Gastrocnemius medialis (tissue), 4 donors: ENCODE data around the gene PRSS57. TPM values are rescaled to one million over a fixed set of nuclear protein-coding genes. Genes with fewer than 3 reads are reported as not detected.
"Not testable (repeated sequence)": the region's sequence is repeated elsewhere in the genome, so short reads cannot be mapped to it uniquely, and the experiment has no call there.

ENCODE experiments used
- ATAC-seq, 2 donors: fragments of 150-250 bp; one replicate each; pipeline ENCODE4 v1.9.1; 2016
- DNase-seq, 2 donors: peaks; one replicate each; pipeline ENCODE4 v3.0.0-alpha.2; 2019
- H3K27ac ChIP-seq, 4 donors: fragments of 200-600 bp; sonication (generic); 1 replicate in 1 of 4; 2 replicates in 3 of 4; pipeline ENCODE4 v1.5.1; 2016 to 2018; ENCODE audit warnings: mild to moderate bottlenecking in 2 of 4, moderate library complexity in 1 of 4
- H3K27me3 ChIP-seq, 3 donors: fragments of 200-600 bp; sonication (generic) in 2 of 3; 1 replicate in 1 of 3; 2 replicates in 2 of 3; pipeline versions ENCODE4 v1.5.1 to v1.6.0; 2016 to 2019; ENCODE audit warnings: mild to moderate bottlenecking in 1 of 3, moderate library complexity in 1 of 3
- H3K36me3 ChIP-seq, 2 donors: fragments of 200-600 bp; sonication (generic) in 1 of 2; one replicate each; pipeline ENCODE4 v1.5.1; 2017 to 2018
- H3K4me1 ChIP-seq, 2 donors: fragments of 200-600 bp; sonication (generic) in 1 of 2; one replicate each; pipeline ENCODE4 v1.5.1; 2016 to 2017; ENCODE audit warnings: mild to moderate bottlenecking in 2 of 2
- H3K4me3 ChIP-seq, 4 donors: fragments of 200-600 bp; sonication (generic) in 3 of 4; 1 replicate in 1 of 4; 2 replicates in 3 of 4; pipeline ENCODE4 v1.5.1; 2016 to 2019; ENCODE audit warnings: mild to moderate bottlenecking in 2 of 4
- H3K9me3 ChIP-seq, 3 donors: fragments of 200-600 bp; sonication (generic) in 2 of 3; 1 replicate in 1 of 3; 2 replicates in 2 of 3; pipeline ENCODE4 v1.5.1; 2016 to 2019
- POLR2A ChIP-seq, 2 donors: fragments of 450-650 bp; IDR thresholded peaks; one replicate each; pipeline ENCODE4 v1.6.1; 2017; ENCODE audit warnings: antibody characterized with exemption in 2 of 2, mild to moderate bottlenecking in 2 of 2, moderate library complexity in 2 of 2
- in situ Hi-C, 4 donors: fragments of 200-750 bp; cut with MboI; loops; one replicate each; pipeline versions ENCODE4 v1.15.0 to v1.8.0; 2017; ENCODE audit warnings: low sequenced_read_pairs in 4 of 4
- intact Hi-C: fragments of 100-400 bp; cut with DNase I; formaldehyde crosslinking; loops from one replicate; pipeline ENCODE4 v1.15.1; 2023; ENCODE audit warnings: low total_unique reads
- total RNA-seq, 4 donors: library from RNA; depleted of rRNA; stranded (reverse); fragments of >200 nt; gene quantifications; one replicate each; pipeline versions ENCODE4 v1.1.0 to v1.2.3, GENCODE V29; 2016
- TF ChIP-seq, protein P1 (sequence below), 5 experiments: fragments of 450-650 bp in 3 of 5; fragments of 200-600 bp in 2 of 5; sonication (generic) in 2 of 5; IDR thresholded peaks in 4 of 5; conservative IDR thresholded peaks in 1 of 5; 1 replicate in 4 of 5; 2 replicates in 1 of 5; pipeline ENCODE4 v1.5.1; 2016 to 2019; ENCODE audit warnings: antibody characterized with exemption in 5 of 5, mild to moderate bottlenecking in 3 of 5, moderate library complexity in 3 of 5

Gene PRSS57
- not detected for total RNA-seq

DNA sequence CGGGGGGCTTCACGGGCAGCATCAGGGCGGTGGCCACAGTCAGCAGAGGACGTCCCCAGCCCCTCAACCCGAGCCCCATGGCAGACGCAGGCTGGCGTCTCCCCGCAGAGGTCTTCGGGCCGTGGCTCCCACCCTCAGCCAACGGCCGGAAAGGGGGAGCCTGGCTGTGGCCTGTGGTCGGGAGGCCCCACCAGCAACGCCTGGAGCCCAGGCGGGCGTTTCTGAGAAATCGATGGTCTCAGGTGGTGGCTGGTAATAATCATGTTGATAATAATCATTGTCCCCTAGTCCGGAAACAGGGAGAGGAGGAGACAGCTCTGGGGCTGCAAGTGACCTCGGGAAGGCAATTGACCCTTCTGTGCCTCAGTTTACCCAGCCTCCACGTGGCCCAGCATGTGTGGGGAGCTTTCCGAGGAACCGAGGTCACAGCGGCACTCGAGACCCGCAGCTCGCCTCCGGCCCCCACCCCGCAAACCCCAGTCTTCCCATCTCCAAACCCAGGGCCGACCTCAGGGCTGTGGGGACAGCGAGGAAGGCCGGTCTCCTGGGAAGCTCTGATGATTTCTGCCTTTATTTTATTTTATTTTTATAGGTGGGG is at the start of gene PRSS57:
Gene PRSS57 (minus strand): TSS at position 101 of the 598 bp plus-strand sequence. CDS start 22 bp downstream, at position 79.
- no peak for TF ChIP-seq POLR2A (IDR thresholded peaks at IDR 0.05)
- TF ChIP-seq, protein P1, sequence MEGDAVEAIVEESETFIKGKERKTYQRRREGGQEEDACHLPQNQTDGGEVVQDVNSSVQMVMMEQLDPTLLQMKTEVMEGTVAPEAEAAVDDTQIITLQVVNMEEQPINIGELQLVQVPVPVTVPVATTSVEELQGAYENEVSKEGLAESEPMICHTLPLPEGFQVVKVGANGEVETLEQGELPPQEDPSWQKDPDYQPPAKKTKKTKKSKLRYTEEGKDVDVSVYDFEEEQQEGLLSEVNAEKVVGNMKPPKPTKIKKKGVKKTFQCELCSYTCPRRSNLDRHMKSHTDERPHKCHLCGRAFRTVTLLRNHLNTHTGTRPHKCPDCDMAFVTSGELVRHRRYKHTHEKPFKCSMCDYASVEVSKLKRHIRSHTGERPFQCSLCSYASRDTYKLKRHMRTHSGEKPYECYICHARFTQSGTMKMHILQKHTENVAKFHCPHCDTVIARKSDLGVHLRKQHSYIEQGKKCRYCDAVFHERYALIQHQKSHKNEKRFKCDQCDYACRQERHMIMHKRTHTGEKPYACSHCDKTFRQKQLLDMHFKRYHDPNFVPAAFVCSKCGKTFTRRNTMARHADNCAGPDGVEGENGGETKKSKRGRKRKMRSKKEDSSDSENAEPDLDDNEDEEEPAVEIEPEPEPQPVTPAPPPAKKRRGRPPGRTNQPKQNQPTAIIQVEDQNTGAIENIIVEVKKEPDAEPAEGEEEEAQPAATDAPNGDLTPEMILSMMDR (IDR thresholded peaks at IDR 0.05 in 4 of 5, conservative IDR thresholded peaks at IDR 0.05 in 1 of 5): no peak
- Histone ChIP-seq H3K4me1 (no peaks in the 10 kb centered on the region), H3K27me3 (peaks cover 15 to 22% (median 17%) of the 10 kb centered on the region in 3 donors), H3K27ac (no peak within 1 kb of the TSS), H3K9me3 (no peaks in the 10 kb centered on the region), H3K36me3 (no peaks in the 10 kb centered on the region), H3K4me3 (no peak within 1 kb of the TSS)
- in situ Hi-C loops: no loop called here
- ATAC-seq (no peak), DNase-seq (no peak)
- intact Hi-C loops: no loop called here

- H3K27me3 ChIP-seq: no peaks in the 10 kb centered on the region
- H3K27ac ChIP-seq: no peak overlapping the region
- no peaks in the 10 kb centered on the region for H3K9me3 ChIP-seq
- intact Hi-C loops: no loop called here
- no peaks in the 10 kb centered on the region for H3K36me3 ChIP-seq
- DNase-seq: no peak
- no peaks in the 10 kb centered on the region for H3K4me1 ChIP-seq
- no peak for ATAC-seq
- in situ Hi-C loops: no loop called here
- no peak for TF ChIP-seq POLR2A (IDR thresholded peaks at IDR 0.05)
- TF ChIP-seq, protein P1 (IDR thresholded peaks at IDR 0.05 in 4 of 5, conservative IDR thresholded peaks at IDR 0.05 in 1 of 5): no peak
- H3K4me3 ChIP-seq: no peak overlapping the region
Observed at GRCh38 chr19:743168-743687, 48.0 kb upstream of the PRSS57 start.

GRCh38 chr19:742540-743075 is 47.4 kb upstream of the PRSS57 start:
- H3K4me3 ChIP-seq: no peak overlapping the region
- in situ Hi-C loops (no loop called here), intact Hi-C loops (no loop called here)
- no peaks in the 10 kb centered on the region for H3K4me1 ChIP-seq
- no peaks in the 10 kb centered on the region for H3K9me3 ChIP-seq
- H3K36me3 ChIP-seq: no peaks in the 10 kb centered on the region
- DNase-seq (no peak), ATAC-seq (no peak)
- no peak overlapping the region for H3K27ac ChIP-seq
- no peak for TF ChIP-seq POLR2A (IDR thresholded peaks at IDR 0.05)
- TF ChIP-seq, protein P1 (IDR thresholded peaks at IDR 0.05 in 4 of 5, conservative IDR thresholded peaks at IDR 0.05 in 1 of 5): no peak
- H3K27me3 ChIP-seq: no peaks in the 10 kb centered on the region

DNA sequence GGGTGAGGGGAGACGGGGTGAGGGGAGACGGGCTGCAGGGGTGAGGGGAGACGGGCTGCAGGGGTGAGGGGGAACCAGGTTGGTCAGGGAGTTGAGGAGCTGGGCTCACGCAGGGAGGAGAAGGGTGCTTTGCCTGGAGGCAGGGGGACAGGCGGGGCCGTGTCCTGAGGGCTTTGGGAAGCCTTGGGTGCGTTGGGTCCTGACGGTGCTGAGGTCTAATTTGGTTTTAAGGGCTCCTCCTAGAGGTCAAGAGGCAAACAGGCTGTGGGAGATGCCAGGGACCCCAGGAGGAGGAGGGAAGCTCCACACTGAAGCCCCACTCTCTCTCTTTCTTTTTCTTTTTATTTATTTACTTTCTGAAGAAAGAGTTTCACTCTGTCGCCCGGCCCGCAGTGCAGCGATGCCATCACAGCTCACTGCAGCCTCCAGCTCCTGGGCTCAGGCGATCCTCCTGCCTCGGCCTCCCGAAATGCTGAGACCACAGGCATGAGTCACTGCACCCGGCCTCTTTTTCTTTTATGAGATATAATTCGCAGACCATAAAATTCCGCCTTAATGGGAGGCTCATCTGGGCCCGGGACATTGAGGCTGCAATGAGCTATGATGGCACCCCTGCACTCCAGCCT is 46.4 kb upstream of the PRSS57 start:
- intact Hi-C loops: no loop called here
- DNase-seq (no peak), ATAC-seq (no peak)
- TF ChIP-seq, protein P1 (IDR thresholded peaks at IDR 0.05 in 4 of 5, conservative IDR thresholded peaks at IDR 0.05 in 1 of 5): no peak
- no peak for TF ChIP-seq POLR2A (IDR thresholded peaks at IDR 0.05)
- H3K27ac ChIP-seq: no peak overlapping the region
- H3K36me3 ChIP-seq: no peaks in the 10 kb centered on the region
- in situ Hi-C loops: no loop called here
- no peaks in the 10 kb centered on the region for H3K27me3 ChIP-seq
- no peak overlapping the region for H3K4me3 ChIP-seq
- H3K4me1 ChIP-seq: no peaks in the 10 kb centered on the region
- no peaks in the 10 kb centered on the region for H3K9me3 ChIP-seq

- H3K36me3 ChIP-seq, H3K9me3 ChIP-seq, ATAC-seq, H3K4me3 ChIP-seq, H3K27ac ChIP-seq, H3K27me3 ChIP-seq, intact Hi-C loops, in situ Hi-C loops, DNase-seq, H3K4me1 ChIP-seq: not testable (repeated sequence)
Observed at GRCh38 chr19:740816-741505, 45.7 kb upstream of the PRSS57 start.
